Loucy (cell line): ENCODE measurements around the gene FRG2.
"Not testable (repeated sequence)": the region's sequence is repeated elsewhere in the genome, so short reads cannot be mapped to it uniquely, and the experiment has no call there.

Experiments used
- H2AFZ ChIP-seq: fragments of 200-600 bp; sonication (generic); 2 replicates; pipeline ENCODE4 v1.6.0; 2016; ENCODE audit warnings: antibody characterized with exemption, mild to moderate bottlenecking, low read length, moderate library complexity
- H3F3A ChIP-seq: fragments of 200-600 bp; 2 replicates; pipeline ENCODE4 v1.6.0; 2016; ENCODE audit warnings: antibody characterized with exemption, low read depth, mild to moderate bottlenecking
- H3K27me3 ChIP-seq: fragments of 200-600 bp; sonication (generic); 2 replicates; pipeline ENCODE4 v1.6.1; 2014; ENCODE audit warnings: low read length, mild to moderate bottlenecking; ENCODE audit not compliant: insufficient read depth, poor library complexity, severe bottlenecking
- H3K36me3 ChIP-seq: fragments of 200-600 bp; sonication (generic); 2 replicates; pipeline ENCODE4 v1.6.1; 2016; ENCODE audit warnings: low read length; ENCODE audit not compliant: insufficient read depth
- H3K4me1 ChIP-seq: fragments of 200-600 bp; sonication (generic); 2 replicates; pipeline ENCODE4 v1.5.1; 2014; ENCODE audit warnings: low read length, mild to moderate bottlenecking; ENCODE audit not compliant: insufficient read depth, poor library complexity, severe bottlenecking
- H3K4me2 ChIP-seq: fragments of 200-600 bp; sonication (generic); 2 replicates; pipeline ENCODE4 v1.6.0; 2014; ENCODE audit warnings: antibody characterized with exemption, low read length, low read depth, mild to moderate bottlenecking; ENCODE audit not compliant: poor library complexity, severe bottlenecking
- H3K4me3 ChIP-seq: fragments of 200-600 bp; sonication (generic); 2 replicates; pipeline ENCODE4 v1.5.1; 2014; ENCODE audit warnings: low read length, mild to moderate bottlenecking, mixed read lengths; ENCODE audit not compliant: poor library complexity, severe bottlenecking
- H3K79me2 ChIP-seq: fragments of 200-600 bp; sonication (generic); 2 replicates; pipeline ENCODE4 v1.6.1; 2014; ENCODE audit warnings: low read length; ENCODE audit not compliant: insufficient read depth
- H3K9ac ChIP-seq: fragments of 200-600 bp; sonication (generic); 2 replicates; pipeline ENCODE4 v1.6.0; 2014; ENCODE audit warnings: mild to moderate bottlenecking, low read depth, low read length, moderate library complexity; ENCODE audit not compliant: poor library complexity, severe bottlenecking
- H3K9me2 ChIP-seq: fragments of 200-600 bp; sonication (generic); replicated peaks from 2 replicates; pipeline ENCODE4 v1.6.1; 2016; ENCODE audit warnings: low read depth, low read length, mixed read lengths
- H3K9me3 ChIP-seq: fragments of 200-600 bp; sonication (generic); 2 replicates; pipeline ENCODE4 v1.6.1; 2014; ENCODE audit warnings: mild to moderate bottlenecking, antibody characterized with exemption, low read length, low read depth; ENCODE audit not compliant: insufficient read depth
- H4K20me1 ChIP-seq: fragments of 200-600 bp; sonication (generic); 2 replicates; pipeline ENCODE4 v1.6.0; 2014; ENCODE audit warnings: antibody characterized with exemption, low read length, mild to moderate bottlenecking; ENCODE audit not compliant: insufficient read depth, poor library complexity, severe bottlenecking
- CTCF ChIP-seq: fragments of 200-600 bp; sonication (generic); conservative IDR thresholded peaks from 2 replicates; pipeline ENCODE4 v1.5.1; 2014; ENCODE audit warnings: mild to moderate bottlenecking, antibody characterized with exemption, low read length
- EZH2phosphoT487 ChIP-seq: fragments of 200-600 bp; IDR thresholded peaks from 2 replicates; pipeline ENCODE4 v1.6.1; 2018; ENCODE audit warnings: antibody characterized with exemption, mild to moderate bottlenecking, moderate library complexity, borderline replicate concordance

Gene FRG2

GRCh38 chr4:189981970-189982369 lies 45.1 kb downstream of the FRG2 start:
- no peaks in the 10 kb centered on the region for H4K20me1 ChIP-seq
- no peaks in the 10 kb centered on the region for H3K9me3 ChIP-seq
- no peaks in the 10 kb centered on the region for H3F3A ChIP-seq
- no peaks in the 10 kb centered on the region for H3K36me3 ChIP-seq
- no peak overlapping the region for H3K9ac ChIP-seq
- no peak overlapping the region for H3K4me2 ChIP-seq
- no peaks in the 10 kb centered on the region for H3K79me2 ChIP-seq
- H3K4me1 ChIP-seq: peaks cover 9% of the 10 kb centered on the region
- no peak overlapping the region for H3K4me3 ChIP-seq
- H2AFZ ChIP-seq: no peak overlapping the region
- H3K27me3 ChIP-seq: no peaks in the 10 kb centered on the region
- no peak for TF ChIP-seq CTCF
- no peak for TF ChIP-seq EZH2phosphoT487
- H3K9me2 ChIP-seq: no peaks in the 10 kb centered on the region

GRCh38 chr4:189980292-189980691 lies 46.8 kb downstream of the FRG2 start:
- not testable (repeated sequence) for H3K9me2 ChIP-seq, H3K4me3 ChIP-seq, H3K9ac ChIP-seq, H3K79me2 ChIP-seq, H3K9me3 ChIP-seq, H4K20me1 ChIP-seq, H3K4me1 ChIP-seq, H3K36me3 ChIP-seq, H3F3A ChIP-seq, H3K27me3 ChIP-seq
- peak overlapping the region; percentile 63; the same call in 1 of the 2 replicates for H2AFZ ChIP-seq
- TF ChIP-seq CTCF: peak; percentile 61
- H3K4me2 ChIP-seq: peak overlapping the region; percentile 28

- TF ChIP-seq EZH2phosphoT487 (no peak), CTCF (no peak)
Measured at GRCh38 chr4:189979196-189980047, 47.6 kb downstream of the FRG2 start.

More at GRCh38 chr4:189979196-189980047, 47.6 kb downstream of the FRG2 start:
- no peaks in the 10 kb centered on the region for H3F3A ChIP-seq
- H3K9me2 ChIP-seq: no peaks in the 10 kb centered on the region
- H3K9ac ChIP-seq: no peak overlapping the region
- H2AFZ ChIP-seq: peak overlapping the region; percentile 63
- no peaks in the 10 kb centered on the region for H3K27me3 ChIP-seq
- no peaks in the 10 kb centered on the region for H3K79me2 ChIP-seq
- no peaks in the 10 kb centered on the region for H3K36me3 ChIP-seq
- no peaks in the 10 kb centered on the region for H3K9me3 ChIP-seq
- peaks cover 9% of the 10 kb centered on the region for H3K4me1 ChIP-seq
- peak overlapping the region; percentile 28 for H3K4me2 ChIP-seq
- no peak overlapping the region for H3K4me3 ChIP-seq
- H4K20me1 ChIP-seq: no peaks in the 10 kb centered on the region
